ENCODE data around the gene SOX4. TPM values are rescaled to one million over a fixed set of nuclear protein-coding genes. Genes with fewer than 3 reads are reported as not detected.

The SOX4 gene
- total RNA-seq, 3 donors from 2014 or later, result 14.9 to 54.5 (median 26.5) TPM

GRCh38 chr6:21603082-21603952 lies 9.8 kb downstream of the SOX4 start:
- Histone ChIP-seq H3K36me3 (ENCODE audit: low read depth) (no peaks in the 10 kb centered on the region), H3K4me1 (ENCODE audit: low read depth) (peaks cover 6% of the 10 kb centered on the region), H3K4me3 (no peak overlapping the region), H3K9me3 (no peaks in the 10 kb centered on the region)
- DNase-seq, result no peak
- no peak for ATAC-seq
- intact Hi-C loops (cut with DNase I, micrococcal nuclease), result no loop called here
- no peak for TF ChIP-seq CTCF (IDR thresholded peaks at IDR 0.05)

DNA sequence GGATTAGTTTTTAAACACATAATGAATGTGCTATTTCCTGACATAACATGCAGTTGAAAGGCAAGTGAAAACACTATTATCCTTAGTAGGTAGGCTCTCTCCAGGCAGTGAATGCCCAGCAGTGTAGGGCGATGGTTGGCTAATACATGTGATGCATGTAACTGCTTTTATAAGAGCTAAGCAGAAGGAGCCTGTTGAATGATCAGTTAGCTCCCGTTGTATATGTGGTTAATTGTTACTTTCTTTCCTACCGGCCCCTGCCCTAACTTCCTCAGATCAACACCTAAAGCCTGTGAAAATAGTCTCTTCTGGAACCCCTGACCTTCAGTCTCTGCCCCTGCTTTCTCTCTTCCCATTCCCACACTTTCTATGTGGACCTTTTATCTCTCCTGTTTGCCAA lies 10.5 kb downstream of the SOX4 start:
- ATAC-seq (no peak), DNase-seq (no peak)
- no peak for TF ChIP-seq CTCF (IDR thresholded peaks at IDR 0.05)
- Histone ChIP-seq H3K9me3 (no peaks in the 10 kb centered on the region), H3K4me3 (no peak overlapping the region), H3K4me1 (ENCODE audit: low read depth) (peaks cover under 1% of the 10 kb centered on the region), H3K36me3 (ENCODE audit: low read depth) (no peaks in the 10 kb centered on the region)
- intact Hi-C loops (cut with DNase I, micrococcal nuclease), result no loop called here

DNA sequence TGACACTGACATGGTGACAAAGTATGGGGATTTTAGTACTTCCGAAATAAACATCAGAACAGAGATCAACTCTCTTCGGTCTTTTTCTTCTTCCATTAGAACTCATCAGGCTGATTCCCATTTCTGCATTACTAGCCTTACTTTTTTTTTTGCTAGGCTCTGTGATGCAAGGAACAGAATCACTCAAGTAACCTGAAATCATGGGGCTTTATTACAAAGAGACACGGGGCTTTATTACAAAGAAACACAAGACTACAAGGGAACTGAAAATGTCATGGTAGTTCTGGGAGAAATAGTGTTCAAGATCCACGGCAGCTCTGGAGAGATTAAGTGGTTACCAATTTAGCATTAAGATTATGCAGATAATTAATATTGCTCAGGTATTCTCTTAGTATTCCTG lies 11.6 kb downstream of the SOX4 start:
- Histone ChIP-seq H3K4me3 (no peak overlapping the region), H3K4me1 (ENCODE audit: low read depth) (no peaks in the 10 kb centered on the region), H3K36me3 (ENCODE audit: low read depth) (no peaks in the 10 kb centered on the region), H3K9me3 (no peaks in the 10 kb centered on the region)
- no peak for TF ChIP-seq CTCF (IDR thresholded peaks at IDR 0.05)
- ATAC-seq (no peak), DNase-seq (no peak)
- intact Hi-C loops (cut with DNase I, micrococcal nuclease), result no loop called here

DNA sequence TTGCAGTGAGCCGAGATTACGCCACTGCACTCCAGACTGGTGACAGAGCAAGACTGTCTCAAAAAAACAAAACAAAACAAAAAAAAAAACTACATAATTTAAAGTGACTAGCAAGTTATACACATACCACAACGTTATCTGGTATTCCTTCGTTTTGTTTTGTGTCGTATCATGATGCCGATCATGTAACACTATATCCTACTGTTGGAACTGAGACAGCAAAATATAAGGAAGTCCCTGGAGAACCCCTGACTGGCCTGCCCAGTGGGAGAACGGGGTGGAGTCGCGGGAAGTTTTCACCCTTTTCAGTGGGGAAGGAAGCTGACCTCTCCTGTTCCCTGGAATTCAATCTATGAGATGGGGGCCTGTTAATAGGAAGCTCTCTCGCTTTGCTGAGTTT lies 15.1 kb downstream of the SOX4 start:
- no peaks in the 10 kb centered on the region for H3K36me3 ChIP-seq (ENCODE audit: low read depth)
- no peak for ATAC-seq
- H3K4me1 ChIP-seq (ENCODE audit: low read depth), result no peaks in the 10 kb centered on the region
- H3K9me3 ChIP-seq, result no peaks in the 10 kb centered on the region
- no peak overlapping the region for H3K4me3 ChIP-seq
- no peak for TF ChIP-seq CTCF (IDR thresholded peaks at IDR 0.05)
- intact Hi-C loops (cut with DNase I, micrococcal nuclease), result no loop called here
- no peak for DNase-seq

- H3K4me3 ChIP-seq, result no peak overlapping the region
- H3K9me3 ChIP-seq, result no peaks in the 10 kb centered on the region
- H3K36me3 ChIP-seq (ENCODE audit: low read depth), result no peaks in the 10 kb centered on the region
- ATAC-seq, result no peak
- DNase-seq, result no peak
- intact Hi-C loops (cut with DNase I, micrococcal nuclease), result no loop called here
- H3K4me1 ChIP-seq (ENCODE audit: low read depth), result no peaks in the 10 kb centered on the region
- no peak for TF ChIP-seq CTCF (IDR thresholded peaks at IDR 0.05)
Observed at GRCh38 chr6:21609881-21610329, 16.4 kb downstream of the SOX4 start.

All from mucosa of descending colon (tissue), 3 donors.